Vagina (tissue), 2 donors: Measurements from ENCODE around the gene PSME1.

Experiments used
- CTCF ChIP-seq, 3 experiments: fragments of 450-650 bp in 2 of 3; fragments of 200-600 bp in 1 of 3; sonication (generic) in 1 of 3; IDR thresholded peaks; one replicate each; pipeline ENCODE4 v1.5.1; 2017 to 2019; ENCODE audit warnings: antibody characterized with exemption in 3 of 3, mild to moderate bottlenecking in 2 of 3, moderate library complexity in 2 of 3
- POLR2A ChIP-seq, 2 donors: fragments of 450-650 bp; IDR thresholded peaks; one replicate each; pipeline ENCODE4 v1.6.1; 2017; ENCODE audit warnings: antibody characterized with exemption in 2 of 2, mild to moderate bottlenecking in 2 of 2, moderate library complexity in 2 of 2
- POLR2AphosphoS5 ChIP-seq, 2 donors: sonication (generic); formaldehyde crosslinking; IDR thresholded peaks; one replicate each; pipeline ENCODE4 v1.9.0; 2017; ENCODE audit warnings: antibody characterized with exemption in 2 of 2, mild to moderate bottlenecking in 2 of 2, low read depth in 1 of 2; ENCODE audit not compliant: insufficient read depth in 1 of 2

- no peak for TF ChIP-seq CTCF (IDR thresholded peaks at IDR 0.05)
- no peak for TF ChIP-seq POLR2AphosphoS5 (IDR thresholded peaks at IDR 0.05; ENCODE audit: insufficient read depth in 1 of 2, low read depth in 1 of 2)
- TF ChIP-seq POLR2A (IDR thresholded peaks at IDR 0.05): no peak
These were observed 25.9 kb upstream of the PSME1 start for GRCh38 chr14:24110060-24110459.
